Measurements from ENCODE around the gene POT1. TPM values are rescaled to one million over a fixed set of nuclear protein-coding genes. Genes with fewer than 3 reads are reported as not detected.

POT1 gene
- polyA plus RNA-seq, 1 experiment = 12.0 TPM

GRCh38 chr7:124914298-124914697, 15.3 kb downstream of the POT1 start:
- DNase-seq (ENCODE audit: low read depth) = no peak
- TF ChIP-seq CTCF (IDR thresholded peaks at IDR 0.05; ENCODE audit: insufficient read depth, low read depth, low read length) = no peak
- POLR2A ChIA-PET = no interaction called here
- Histone ChIP-seq H3K36me3 (ENCODE audit: control insufficient read depth, insufficient read depth, low read length) (no peaks in the 10 kb centered on the region; the same call in 1 of the 2 replicates), H3K4me3 (ENCODE audit: low read depth, low read length) (no peak overlapping the region), H3K27me3 (ENCODE audit: control insufficient read depth, insufficient read depth, low read length) (no peaks in the 10 kb centered on the region)
- CTCF ChIA-PET = no interaction called here

GRCh38 chr7:124912972-124913371, 16.7 kb downstream of the POT1 start:
- no peak overlapping the region for H3K4me3 ChIP-seq (ENCODE audit: low read depth, low read length)
- ChIA-PET POLR2A (no interaction called here), CTCF (no interaction called here)
- H3K27me3 ChIP-seq (ENCODE audit: control insufficient read depth, insufficient read depth, low read length) = no peaks in the 10 kb centered on the region
- no peak for TF ChIP-seq CTCF (IDR thresholded peaks at IDR 0.05; ENCODE audit: insufficient read depth, low read depth, low read length)
- no peaks in the 10 kb centered on the region; the same call in 1 of the 2 replicates for H3K36me3 ChIP-seq (ENCODE audit: control insufficient read depth, insufficient read depth, low read length)
- no peak for DNase-seq (ENCODE audit: low read depth)

GRCh38 chr7:124909808-124910207, 19.8 kb downstream of the POT1 start:
- DNase-seq (ENCODE audit: low read depth) = no peak
- POLR2A ChIA-PET = no interaction called here
- TF ChIP-seq CTCF (IDR thresholded peaks at IDR 0.05; ENCODE audit: insufficient read depth, low read depth, low read length) = no peak
- Histone ChIP-seq H3K4me3 (ENCODE audit: low read depth, low read length) (no peak overlapping the region), H3K36me3 (ENCODE audit: control insufficient read depth, insufficient read depth, low read length) (no peaks in the 10 kb centered on the region; the same call in 1 of the 2 replicates), H3K27me3 (ENCODE audit: control insufficient read depth, insufficient read depth, low read length) (no peaks in the 10 kb centered on the region)
- CTCF ChIA-PET = no interaction called here

- no peak for DNase-seq (ENCODE audit: low read depth)
- H3K4me3 ChIP-seq (ENCODE audit: low read depth, low read length) = no peak overlapping the region
- no peak for TF ChIP-seq CTCF (IDR thresholded peaks at IDR 0.05; ENCODE audit: insufficient read depth, low read depth, low read length)
- no peaks in the 10 kb centered on the region; the same call in 1 of the 2 replicates for H3K36me3 ChIP-seq (ENCODE audit: control insufficient read depth, insufficient read depth, low read length)
- ChIA-PET CTCF (no interaction called here), POLR2A (no interaction called here)
- no peaks in the 10 kb centered on the region for H3K27me3 ChIP-seq (ENCODE audit: control insufficient read depth, insufficient read depth, low read length)
These were observed 21.4 kb downstream of the POT1 start for GRCh38 chr7:124908259-124908658.

- ChIA-PET CTCF (no interaction called here), POLR2A (no interaction called here)
- Histone ChIP-seq H3K4me3 (ENCODE audit: low read depth, low read length) (no peak overlapping the region), H3K36me3 (ENCODE audit: control insufficient read depth, insufficient read depth, low read length) (no peaks in the 10 kb centered on the region), H3K27me3 (ENCODE audit: control insufficient read depth, insufficient read depth, low read length) (no peaks in the 10 kb centered on the region)
- no peak for DNase-seq (ENCODE audit: low read depth)
- TF ChIP-seq CTCF (IDR thresholded peaks at IDR 0.05; ENCODE audit: insufficient read depth, low read depth, low read length) = no peak
These were observed 22.1 kb downstream of the POT1 start for GRCh38 chr7:124907490-124907889.

All from BJ (cell line).